ENCODE measurements around the gene SPTSSB. TPM values are rescaled to one million over a fixed set of nuclear protein-coding genes. Genes with fewer than 3 reads are reported as not detected.

The SPTSSB gene
- total and polyA plus RNA-seq, 4 donors = under 0.01 to 1.0 (median 0.05) TPM

- no peak for DNase-seq (ENCODE audit: low spot score)
- H3K27me3 ChIP-seq (ENCODE audit: control insufficient read depth in 4 of 4, insufficient read depth in 4 of 4, low read length in 3 of 4) = no peaks in the 10 kb centered on the region
- no peak overlapping the region for H3K4me3 ChIP-seq (ENCODE audit: low read depth in 1 of 3, low read length in 3 of 3)
- H3K4me1 ChIP-seq (ENCODE audit: control insufficient read depth in 4 of 4, insufficient read depth in 4 of 4, low read length in 3 of 4) = no peaks in the 10 kb centered on the region
- 80% methylated on average over 3 of the region's 3 CpGs for WGBS
- H3K36me3 ChIP-seq (ENCODE audit: control insufficient read depth in 4 of 4, insufficient read depth in 3 of 4, low read depth in 1 of 4, low read length in 3 of 4) = no peaks in the 10 kb centered on the region
- H3K9me3 ChIP-seq (ENCODE audit: control insufficient read depth in 4 of 4, low read length in 3 of 4) = no peaks in the 10 kb centered on the region
- no peak overlapping the region for H3K27ac ChIP-seq (ENCODE audit: low read depth in 1 of 2, low read length in 2 of 2)
- no peak for TF ChIP-seq ATF3 (IDR thresholded peaks at IDR 0.05)
- no peak for TF ChIP-seq TAF1 (conservative IDR thresholded peaks at IDR 0.05)
- no peak for TF ChIP-seq REST (IDR thresholded peaks at IDR 0.05)
- no peak for TF ChIP-seq EGR1 (IDR thresholded peaks at IDR 0.05; ENCODE audit: low read depth in 2 of 2)
- TF ChIP-seq FOXA2 (IDR thresholded peaks at IDR 0.05) = no peak
- no peak for TF ChIP-seq NR2F2 (IDR thresholded peaks at IDR 0.05)
- H3K9ac ChIP-seq (ENCODE audit: low read depth in 1 of 2, low read length in 2 of 2) = no peak overlapping the region
These were observed 28.7 kb downstream of the SPTSSB start for GRCh38 chr3:161342629-161343028.

GRCh38 chr3:161339517-161340500, 31.5 kb downstream of the SPTSSB start:
- TF ChIP-seq MAX (IDR thresholded peaks at IDR 0.05) (no peak), SP1 (IDR thresholded peaks at IDR 0.05) (no peak), HNF4A (conservative IDR thresholded peaks at IDR 0.05) (no peak), FOXA2 (IDR thresholded peaks at IDR 0.05) (no peak), ZBTB33 (IDR thresholded peaks at IDR 0.05) (no peak), JUND (IDR thresholded peaks at IDR 0.05) (no peak), CTCF (IDR thresholded peaks at IDR 0.05; ENCODE audit: low read depth, low read length, missing input control) (no peak), NR2F2 (IDR thresholded peaks at IDR 0.05) (no peak), FOXA1 (IDR thresholded peaks at IDR 0.05) (no peak), HNF4G (IDR thresholded peaks at IDR 0.05) (no peak), RXRA (IDR thresholded peaks at IDR 0.05) (no peak), TAF1 (conservative IDR thresholded peaks at IDR 0.05) (no peak)
- WGBS = 71% methylated on average over 4 of the region's 4 CpGs
- H3K27ac ChIP-seq (ENCODE audit: low read depth in 1 of 2, low read length in 2 of 2) = no peak overlapping the region

More at GRCh38 chr3:161339517-161340500, 31.5 kb downstream of the SPTSSB start:
- Histone ChIP-seq H3K4me3 (ENCODE audit: low read depth in 1 of 3, low read length in 3 of 3) (no peak overlapping the region), H3K4me1 (ENCODE audit: control insufficient read depth in 4 of 4, insufficient read depth in 4 of 4, low read length in 3 of 4) (no peaks in the 10 kb centered on the region), H3K36me3 (ENCODE audit: control insufficient read depth in 4 of 4, insufficient read depth in 3 of 4, low read depth in 1 of 4, low read length in 3 of 4) (no peaks in the 10 kb centered on the region), H3K27me3 (ENCODE audit: control insufficient read depth in 4 of 4, insufficient read depth in 4 of 4, low read length in 3 of 4) (no peaks in the 10 kb centered on the region), H3K9ac (ENCODE audit: low read depth in 1 of 2, low read length in 2 of 2) (no peak overlapping the region), H3K9me3 (ENCODE audit: control insufficient read depth in 4 of 4, low read length in 3 of 4) (no peaks in the 10 kb centered on the region)
- DNase-seq (ENCODE audit: low spot score) = no peak

Measured in liver (tissue), 9 donors.